ENCODE measurements around the gene TIAM2.
A peak's percentile ranks its signal among the peaks of the same experiment; 100 is the strongest.
"Not testable (repeated sequence)": the region's sequence is repeated elsewhere in the genome, so short reads cannot be mapped to it uniquely, and the experiment has no call there.

TIAM2 gene

GRCh38 chr6:154991207-154991606 is 3.9 kb upstream of the TIAM2 start:
- no peak for DNase-seq (ENCODE audit: low read depth)

GRCh38 chr6:154993026-154993425 is 2.1 kb upstream of the TIAM2 start:
- no peak for DNase-seq (ENCODE audit: low read depth)

- no peak for DNase-seq (ENCODE audit: low read depth)
These were observed 1.4 kb upstream of the TIAM2 start for GRCh38 chr6:154993710-154994109.

DNA sequence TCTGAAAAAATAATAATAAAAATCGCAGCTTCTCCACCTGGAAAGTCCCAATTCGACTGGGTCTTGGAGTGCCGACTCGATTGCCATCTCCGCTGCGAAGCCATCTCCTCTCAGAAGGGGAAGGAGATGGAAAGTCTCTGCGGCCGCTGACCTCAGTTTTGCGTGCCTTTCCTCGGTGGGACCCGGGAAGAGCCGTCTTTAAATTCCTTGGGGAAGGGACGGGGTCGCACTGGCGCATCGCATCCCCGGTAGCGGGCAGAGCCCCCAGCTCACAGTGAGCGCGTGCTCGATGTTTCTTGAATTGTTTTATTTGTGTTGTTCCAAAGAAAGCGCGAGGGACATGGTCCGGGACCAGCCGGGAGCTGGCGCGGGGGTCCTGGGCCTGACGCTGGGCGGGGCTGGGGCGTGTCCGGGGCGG is 270 bp upstream of the TIAM2 start:
- DNase-seq (ENCODE audit: low read depth) = no peak

- DNase-seq (ENCODE audit: low read depth) = no peak
These were observed 988 bp downstream of the TIAM2 start for GRCh38 chr6:154996016-154996590.

DNA sequence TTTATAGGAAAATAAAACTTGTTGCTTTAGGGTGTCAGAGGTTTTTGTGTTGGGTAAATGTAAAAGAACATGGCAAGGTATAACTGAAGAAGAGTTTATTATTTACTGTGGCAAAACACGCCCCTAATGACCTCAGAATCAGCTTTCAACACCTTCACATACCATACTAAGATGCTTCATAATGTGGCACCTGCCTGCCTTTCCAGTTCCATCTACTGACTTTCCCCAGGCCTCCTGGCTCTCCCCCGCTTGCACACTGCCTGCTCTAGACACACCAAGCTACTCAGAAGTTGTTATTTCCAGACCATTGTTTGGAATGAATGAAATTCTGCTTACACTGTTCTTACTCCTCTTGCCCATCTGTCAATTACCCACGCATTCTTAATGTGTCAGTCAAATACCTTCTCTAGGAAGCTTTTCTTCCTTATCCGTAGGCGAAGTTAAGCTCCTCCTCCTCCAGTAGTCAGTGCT is 1.8 kb downstream of the TIAM2 start:
- DNase-seq (ENCODE audit: low read depth) = no peak

- DNase-seq (ENCODE audit: low read depth) = no peak
These were observed 3.7 kb downstream of the TIAM2 start for GRCh38 chr6:154998855-154999254.

GRCh38 chr6:155001482-155001881 is 6.4 kb downstream of the TIAM2 start:
- DNase-seq (ENCODE audit: low read depth) = no peak

- no peak for DNase-seq (ENCODE audit: low read depth)
These were observed 6.8 kb downstream of the TIAM2 start for GRCh38 chr6:155001934-155002333.

DNA sequence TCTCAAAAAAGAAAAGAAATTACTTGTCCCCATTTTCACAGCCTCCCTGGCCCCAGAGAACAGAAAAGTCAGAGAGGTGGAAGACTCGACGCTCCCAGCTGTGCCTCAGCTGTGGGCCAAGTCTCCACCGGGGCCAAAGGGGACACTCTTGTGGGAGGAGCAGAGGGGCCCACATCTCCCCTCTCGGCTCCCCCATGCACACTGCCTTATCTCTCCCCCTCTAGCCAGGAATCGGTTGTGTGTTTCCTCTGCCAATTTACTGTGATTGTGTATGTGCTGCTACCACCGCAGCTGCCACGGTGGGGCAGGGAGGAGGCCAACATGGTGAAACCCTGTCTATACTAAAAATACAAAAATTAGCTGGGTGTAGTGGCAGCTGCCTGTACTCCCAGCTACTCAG is 8.4 kb downstream of the TIAM2 start:
- no peak for DNase-seq (ENCODE audit: low read depth)

DNA sequence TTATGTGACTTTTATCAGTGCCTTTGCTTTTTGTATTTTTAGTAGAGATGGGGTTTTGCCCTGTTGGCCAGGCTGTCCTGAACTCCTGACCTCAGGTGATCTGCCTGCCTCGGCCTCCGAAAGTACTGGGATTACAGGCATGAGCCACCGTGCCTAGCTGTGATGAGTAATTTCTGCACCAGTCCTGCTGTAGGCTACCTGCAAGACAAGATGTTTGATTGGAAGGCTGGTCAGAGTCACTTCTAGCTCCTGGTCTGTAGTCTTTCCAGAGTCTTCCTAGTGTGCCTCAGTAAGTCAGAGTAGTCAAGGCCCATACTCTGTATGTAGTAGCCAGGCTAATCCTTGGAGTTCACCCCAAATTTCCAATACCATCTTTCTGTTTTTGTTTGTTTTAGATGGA is 8.9 kb downstream of the TIAM2 start:
- DNase-seq (ENCODE audit: low read depth) = no peak

DNA sequence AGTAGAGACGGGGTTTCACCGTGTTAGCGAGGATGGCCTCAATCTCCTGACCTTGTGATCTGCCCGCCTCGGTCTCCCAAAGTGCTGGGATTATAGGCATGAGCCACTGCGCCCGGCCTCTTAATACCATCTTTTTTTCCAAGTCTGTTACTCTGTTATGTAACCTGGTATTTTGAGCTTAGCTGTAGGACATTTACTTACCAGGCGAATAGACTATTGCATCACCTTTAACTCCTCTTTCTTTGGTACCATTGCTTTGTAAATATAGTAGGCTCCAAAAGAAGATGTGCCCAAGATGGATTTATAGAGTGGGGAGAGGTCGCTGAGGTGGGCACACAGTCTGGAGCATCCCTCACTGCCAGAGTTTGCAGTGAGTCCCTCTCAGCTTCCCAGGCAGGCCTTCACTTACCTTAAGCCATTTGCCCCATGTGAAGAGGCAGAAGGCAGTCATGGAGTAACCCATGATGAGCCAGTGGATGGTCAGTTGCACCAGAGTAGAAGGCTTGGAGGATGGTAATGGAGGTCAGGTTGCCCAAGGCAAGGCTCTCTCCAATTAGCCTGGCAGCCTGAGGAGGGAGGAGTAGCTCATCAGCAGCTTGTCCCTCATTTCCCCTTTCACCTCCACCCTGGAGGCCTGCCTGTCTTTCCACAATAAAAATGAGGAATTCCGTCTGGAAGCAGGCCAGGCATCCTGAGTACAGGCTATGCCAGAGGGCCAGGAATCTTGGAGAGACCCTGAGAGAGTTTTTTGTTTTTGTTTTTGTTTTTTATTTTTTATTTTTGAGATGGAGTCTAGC is 9.7 kb downstream of the TIAM2 start:
- DNase-seq (ENCODE audit: low read depth) = no peak

- no peak for DNase-seq (ENCODE audit: low read depth)
These were observed 13.5 kb downstream of the TIAM2 start for GRCh38 chr6:155008625-155009024.

- no peak for DNase-seq (ENCODE audit: low read depth)
These were observed 15.8 kb downstream of the TIAM2 start for GRCh38 chr6:155010940-155011339.

DNA sequence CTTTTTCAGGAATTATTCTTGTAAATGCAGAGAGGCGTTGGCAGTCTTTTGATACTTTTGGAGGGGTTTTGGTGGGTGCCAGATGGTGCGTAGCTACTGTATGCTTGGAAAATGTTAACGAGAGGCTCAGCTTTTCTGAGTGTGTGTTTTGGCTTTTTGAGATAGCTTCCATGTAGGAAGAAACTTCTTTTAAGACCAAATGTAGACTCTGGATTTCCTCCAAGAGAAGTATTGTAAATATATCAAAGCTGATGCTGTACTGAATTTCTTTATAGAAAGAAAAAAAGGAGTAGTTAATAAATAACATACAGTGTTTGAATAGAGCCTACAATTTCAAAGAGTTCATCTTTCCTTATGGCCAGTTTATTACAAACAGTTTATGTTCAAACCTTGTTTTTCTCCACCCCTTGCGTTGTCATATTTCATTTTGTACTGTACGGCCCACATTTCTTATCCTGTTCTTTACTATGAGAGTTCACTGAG is 16.7 kb downstream of the TIAM2 start:
- no peak for DNase-seq (ENCODE audit: low read depth)

- no peak for DNase-seq (ENCODE audit: low read depth)
These were observed 18.4 kb downstream of the TIAM2 start for GRCh38 chr6:155013457-155013876.

DNA sequence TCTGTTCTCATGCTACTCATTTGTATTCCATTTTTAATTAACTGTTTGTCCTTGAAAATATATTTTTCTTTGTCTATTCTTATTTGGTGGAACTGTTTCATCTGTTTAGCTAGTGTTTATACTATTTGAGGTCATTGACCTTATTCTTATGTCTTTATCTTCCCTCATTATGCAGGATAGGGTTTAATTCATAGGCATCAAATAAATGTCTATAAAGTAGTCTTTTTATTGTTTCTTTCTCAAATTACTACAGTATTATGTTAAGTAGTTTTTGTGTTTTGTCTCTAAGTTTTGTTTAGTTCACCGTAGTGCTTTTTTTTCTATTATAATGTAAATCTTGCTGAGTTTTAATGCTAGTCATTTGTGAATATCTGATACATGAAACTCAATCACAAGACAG is 19.0 kb downstream of the TIAM2 start:
- DNase-seq (ENCODE audit: low read depth) = no peak

GRCh38 chr6:155014670-155015300 is 19.7 kb downstream of the TIAM2 start:
- peak; percentile 36 for DNase-seq (ENCODE audit: low read depth)

- not testable (repeated sequence) for DNase-seq (ENCODE audit: low read depth)
These were observed 23.3 kb downstream of the TIAM2 start for GRCh38 chr6:155018415-155018814.

- no peak for DNase-seq (ENCODE audit: low read depth)
These were observed 26.6 kb downstream of the TIAM2 start for GRCh38 chr6:155021680-155022079.

- DNase-seq (ENCODE audit: low read depth) = no peak
These were observed 27.6 kb downstream of the TIAM2 start for GRCh38 chr6:155022721-155023120.

DNA sequence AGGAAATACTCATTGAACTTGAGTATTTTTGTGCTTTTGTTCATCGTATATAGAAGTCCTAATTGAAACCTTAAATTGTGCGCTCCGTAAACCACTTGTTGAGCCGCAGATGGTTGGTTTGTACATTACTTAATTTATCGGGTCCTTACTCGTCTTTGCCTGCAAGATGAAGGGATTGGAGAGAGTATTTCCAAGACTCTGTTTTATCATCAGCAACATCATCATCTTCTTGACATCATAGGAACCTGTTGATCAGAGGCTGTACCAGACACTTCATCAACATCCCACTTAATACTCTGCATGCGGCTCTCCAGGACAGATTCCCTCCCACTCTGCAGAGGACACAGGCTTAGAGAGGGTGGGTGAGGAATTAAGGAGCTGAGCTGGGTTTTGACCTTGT is 28.6 kb downstream of the TIAM2 start:
- no peak for DNase-seq (ENCODE audit: low read depth)

DNA sequence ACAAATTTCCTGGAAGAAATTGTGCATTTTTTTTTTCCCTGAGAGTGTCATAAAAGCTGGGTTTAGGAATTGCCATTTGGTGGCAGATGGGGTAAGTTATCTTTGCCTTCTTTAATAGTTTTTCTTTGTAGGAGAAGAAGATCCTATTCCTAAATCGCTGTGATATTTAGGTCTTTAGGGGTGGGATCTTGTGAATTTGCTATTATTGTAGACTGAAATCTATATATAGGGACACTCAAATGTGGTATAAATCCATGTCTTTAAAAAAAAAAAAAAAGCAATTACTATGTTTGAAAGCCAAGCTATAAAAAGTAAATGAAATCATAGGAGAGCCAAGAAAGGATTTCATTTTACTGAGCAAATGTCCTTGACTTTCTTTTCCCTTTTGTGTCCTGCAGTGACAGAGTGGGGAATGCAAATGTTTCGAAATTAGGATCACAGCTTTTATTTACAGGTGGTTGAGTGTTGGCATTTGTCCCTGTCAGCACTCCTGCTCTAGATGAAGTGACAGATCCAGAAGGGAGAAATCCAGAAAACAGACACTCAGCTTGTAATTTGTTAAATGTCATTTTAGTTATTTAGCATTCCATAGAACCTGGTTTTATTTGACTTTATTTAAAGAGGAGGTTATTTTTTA is 29.4 kb downstream of the TIAM2 start:
- DNase-seq (ENCODE audit: low read depth) = no peak

Measured in non-pigmented ciliary epithelial cell (primary cell).